ENCODE data around the gene SENP7. TPM values are rescaled to one million over a fixed set of nuclear protein-coding genes. Genes with fewer than 3 reads are reported as not detected.

SENP7 gene
- total and polyA plus RNA-seq, 3 experiments from 2014 or later, result 8.3 to 13.2 (median 11.1) TPM

DNA sequence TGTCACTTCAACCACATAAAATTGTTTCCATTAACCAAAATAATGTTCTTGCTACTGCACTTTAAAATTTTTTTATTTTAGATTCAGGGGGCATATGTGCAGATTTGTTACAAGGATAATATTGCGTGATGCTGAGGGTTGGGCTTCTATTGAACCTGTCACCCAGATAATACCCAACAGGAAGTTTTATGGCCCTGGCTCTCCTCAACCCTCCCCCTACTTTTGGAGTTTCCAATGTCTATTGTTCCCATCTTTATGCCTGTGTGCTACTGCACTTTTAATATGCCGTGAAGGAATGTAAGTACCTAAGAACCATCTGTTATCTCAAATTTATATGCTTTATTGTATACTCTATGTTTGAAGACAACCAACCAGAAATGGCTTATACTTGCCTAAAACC, 150.6 kb downstream of the SENP7 start:
- no peak overlapping the region for H3K4me3 Mint-ChIP-seq
- H3K36me3 Mint-ChIP-seq, result peaks cover 19 to 71% (median 34%) of the 10 kb centered on the region in 3 donors
- no peaks in the 10 kb centered on the region for H3K9me3 ChIP-seq (ENCODE audit: low read length)
- peaks cover 14% of the 10 kb centered on the region for H3K36me3 ChIP-seq (ENCODE audit: insufficient read depth, low read length)
- DNase-seq, result no peak
- H3K9me3 Mint-ChIP-seq, result peaks cover 0 to 6% (median 0%) of the 10 kb centered on the region in 5 donors
- H3K4me3 ChIP-seq (ENCODE audit: low read length), result no peak overlapping the region
- no peaks in the 10 kb centered on the region for H3K27me3 Mint-ChIP-seq
- no peak overlapping the region for H3K27ac Mint-ChIP-seq
- H3K27me3 ChIP-seq (ENCODE audit: insufficient read depth, low read length, poor library complexity, severe bottlenecking), result no peaks in the 10 kb centered on the region
- H3K4me1 ChIP-seq (ENCODE audit: insufficient read depth, low read length), result no peaks in the 10 kb centered on the region
- POLR2A ChIA-PET, result no interaction called here
- no peaks in the 10 kb centered on the region for H3K4me1 Mint-ChIP-seq
- H3K27ac ChIP-seq (ENCODE audit: low read depth, low read length), result no peak overlapping the region
- CTCF ChIA-PET, result no interaction called here

DNA sequence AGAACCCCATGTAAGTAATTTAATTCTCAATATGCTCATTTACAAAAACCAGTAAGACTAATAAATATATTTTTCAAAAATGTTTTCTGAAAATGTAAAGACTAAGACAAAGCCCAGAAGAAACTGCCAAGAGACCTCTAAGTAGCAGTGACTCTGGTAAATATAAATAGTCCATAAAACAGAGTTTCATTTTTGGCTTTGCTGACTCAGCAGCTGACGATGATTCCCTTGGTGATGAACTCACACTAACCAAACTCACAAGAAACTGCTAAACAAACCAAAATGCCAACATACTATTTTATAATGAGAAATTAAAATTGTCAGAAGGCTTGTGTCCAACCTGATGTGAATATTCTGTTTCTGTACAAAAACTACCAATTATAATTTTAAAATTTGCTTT, 161.2 kb downstream of the SENP7 start:
- H3K4me3 ChIP-seq (ENCODE audit: low read length), result no peak overlapping the region
- H3K4me3 Mint-ChIP-seq, result no peak overlapping the region
- no peaks in the 10 kb centered on the region for H3K4me1 Mint-ChIP-seq
- ChIA-PET POLR2A (no interaction called here), CTCF (no interaction called here)
- no peaks in the 10 kb centered on the region for H3K4me1 ChIP-seq (ENCODE audit: insufficient read depth, low read length)
- H3K27me3 Mint-ChIP-seq, result no peaks in the 10 kb centered on the region
- H3K9me3 Mint-ChIP-seq, result no peaks in the 10 kb centered on the region
- H3K9me3 ChIP-seq (ENCODE audit: low read length), result no peaks in the 10 kb centered on the region
- H3K27ac Mint-ChIP-seq, result peak overlapping the region in 1 of 8 donors; percentile 6
- peaks cover 6 to 42% (median 23%) of the 10 kb centered on the region in 3 donors for H3K36me3 Mint-ChIP-seq
- no peak for DNase-seq
- no peaks in the 10 kb centered on the region for H3K27me3 ChIP-seq (ENCODE audit: insufficient read depth, low read length, poor library complexity, severe bottlenecking)
- no peak overlapping the region for H3K27ac ChIP-seq (ENCODE audit: low read depth, low read length)
- no peaks in the 10 kb centered on the region for H3K36me3 ChIP-seq (ENCODE audit: insufficient read depth, low read length)

DNA sequence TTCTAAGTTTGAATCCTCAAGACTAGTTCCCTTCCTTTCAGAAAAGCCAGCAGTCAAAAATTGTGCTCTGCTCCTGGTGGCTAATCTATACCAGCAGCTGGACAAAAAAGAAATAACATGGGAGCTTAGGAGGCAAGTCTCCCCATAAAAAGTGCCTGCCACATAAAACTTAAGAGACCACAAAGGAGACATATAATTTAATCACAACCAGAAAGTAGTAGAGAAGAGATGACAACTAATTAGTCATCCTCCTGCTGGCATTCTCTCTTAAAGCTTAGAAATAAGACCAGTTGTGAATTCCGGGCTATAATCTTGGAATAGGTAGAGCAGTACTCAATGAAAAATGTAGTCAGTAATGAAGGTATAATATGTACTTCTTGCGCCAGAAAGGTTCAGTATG, 172.4 kb downstream of the SENP7 start:
- no peaks in the 10 kb centered on the region for H3K4me1 ChIP-seq (ENCODE audit: insufficient read depth, low read length)
- Mint-ChIP-seq H3K4me3 (no peak overlapping the region), H3K27me3 (no peaks in the 10 kb centered on the region), H3K27ac (no peak overlapping the region), H3K9me3 (no peaks in the 10 kb centered on the region), H3K4me1 (peaks cover 0 to 1% (median 0%) of the 10 kb centered on the region in 3 donors), H3K36me3 (peaks cover 16 to 77% (median 23%) of the 10 kb centered on the region in 3 donors)
- no peak for DNase-seq
- H3K36me3 ChIP-seq (ENCODE audit: insufficient read depth, low read length), result peaks cover 21% of the 10 kb centered on the region
- H3K4me3 ChIP-seq (ENCODE audit: low read length), result no peak overlapping the region
- H3K9me3 ChIP-seq (ENCODE audit: low read length), result no peaks in the 10 kb centered on the region
- ChIA-PET CTCF (no interaction called here), POLR2A (no interaction called here)
- H3K27me3 ChIP-seq (ENCODE audit: insufficient read depth, low read length, poor library complexity, severe bottlenecking), result no peaks in the 10 kb centered on the region
- no peak overlapping the region for H3K27ac ChIP-seq (ENCODE audit: low read depth, low read length)

DNA sequence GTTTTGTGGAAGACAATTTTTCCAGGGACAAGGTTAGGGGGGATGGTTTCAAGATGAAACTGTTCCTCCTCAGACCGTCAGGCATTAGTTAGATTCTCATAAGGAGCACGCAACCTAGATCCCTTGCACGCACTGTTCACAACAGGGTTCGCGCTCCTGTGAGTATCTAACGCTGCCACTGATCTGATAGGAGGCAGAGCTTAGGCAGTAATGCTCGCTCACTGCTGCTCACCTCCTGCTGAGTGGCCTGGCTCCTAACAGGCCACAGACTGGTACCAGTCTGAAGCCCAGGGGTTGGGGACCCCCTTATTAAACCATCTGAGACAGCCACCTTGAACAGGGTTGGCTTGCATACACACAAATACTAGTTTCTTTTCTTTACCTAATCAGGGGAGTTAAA, 179.1 kb downstream of the SENP7 start:
- no peaks in the 10 kb centered on the region for H3K9me3 ChIP-seq (ENCODE audit: low read length)
- no peaks in the 10 kb centered on the region for H3K27me3 ChIP-seq (ENCODE audit: insufficient read depth, low read length, poor library complexity, severe bottlenecking)
- no peaks in the 10 kb centered on the region for H3K9me3 Mint-ChIP-seq
- H3K27ac Mint-ChIP-seq, result no peak overlapping the region
- no peaks in the 10 kb centered on the region for H3K4me1 Mint-ChIP-seq
- peaks cover 8 to 68% (median 25%) of the 10 kb centered on the region in 3 donors for H3K36me3 Mint-ChIP-seq
- H3K4me1 ChIP-seq (ENCODE audit: insufficient read depth, low read length), result no peaks in the 10 kb centered on the region
- ChIA-PET POLR2A (no interaction called here), CTCF (no interaction called here)
- H3K27me3 Mint-ChIP-seq, result no peaks in the 10 kb centered on the region
- no peak for DNase-seq
- peaks cover 15% of the 10 kb centered on the region for H3K36me3 ChIP-seq (ENCODE audit: insufficient read depth, low read length)
- H3K4me3 Mint-ChIP-seq, result no peak overlapping the region
- no peak overlapping the region for H3K27ac ChIP-seq (ENCODE audit: low read depth, low read length)
- no peak overlapping the region for H3K4me3 ChIP-seq (ENCODE audit: low read length)

DNA sequence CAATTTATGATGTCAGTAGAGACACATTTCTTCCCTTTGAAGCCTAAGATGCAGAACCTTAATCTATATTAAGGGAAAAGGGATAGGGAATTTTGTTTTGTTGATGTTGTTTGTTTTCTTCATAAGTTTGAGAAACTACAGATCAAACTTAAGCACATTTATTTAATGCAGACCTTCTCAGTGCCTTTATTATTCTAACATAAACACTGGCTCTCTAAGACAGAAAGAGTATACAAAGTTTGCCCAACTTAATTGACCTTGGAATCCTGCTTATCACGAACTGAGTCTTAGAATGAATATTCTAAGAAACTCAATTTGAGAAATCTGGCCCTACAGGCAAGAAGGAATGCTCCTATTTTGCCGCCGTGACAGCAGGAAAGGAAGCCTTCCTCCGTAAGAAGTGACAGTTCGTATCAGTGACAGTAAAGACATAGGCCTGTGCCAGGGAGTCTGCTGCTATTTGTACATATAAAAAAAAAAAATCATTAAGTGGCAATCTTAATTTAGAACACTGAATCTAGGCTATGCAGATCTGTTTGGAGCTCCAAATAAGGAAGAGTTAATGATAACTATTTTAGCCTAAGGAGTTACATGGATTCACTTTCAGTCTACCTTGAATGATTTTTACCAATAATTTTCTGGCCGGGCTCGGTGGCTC, 183.9 kb downstream of the SENP7 start:
- H3K4me1 ChIP-seq (ENCODE audit: insufficient read depth, low read length), result no peaks in the 10 kb centered on the region
- peaks cover 15 to 58% (median 25%) of the 10 kb centered on the region in 3 donors for H3K36me3 Mint-ChIP-seq
- no peaks in the 10 kb centered on the region for H3K27me3 ChIP-seq (ENCODE audit: insufficient read depth, low read length, poor library complexity, severe bottlenecking)
- H3K36me3 ChIP-seq (ENCODE audit: insufficient read depth, low read length), result peaks cover 21% of the 10 kb centered on the region
- H3K4me1 Mint-ChIP-seq, result no peaks in the 10 kb centered on the region
- ChIA-PET CTCF (no interaction called here), POLR2A (no interaction called here)
- no peaks in the 10 kb centered on the region for H3K27me3 Mint-ChIP-seq
- no peak overlapping the region for H3K4me3 ChIP-seq (ENCODE audit: low read length)
- no peak overlapping the region for H3K27ac ChIP-seq (ENCODE audit: low read depth, low read length)
- no peak overlapping the region for H3K27ac Mint-ChIP-seq
- DNase-seq, result no peak
- peak overlapping the region in 1 of 7 donors; percentile 18 for H3K4me3 Mint-ChIP-seq
- no peaks in the 10 kb centered on the region for H3K9me3 Mint-ChIP-seq
- no peaks in the 10 kb centered on the region for H3K9me3 ChIP-seq (ENCODE audit: low read length)

DNA sequence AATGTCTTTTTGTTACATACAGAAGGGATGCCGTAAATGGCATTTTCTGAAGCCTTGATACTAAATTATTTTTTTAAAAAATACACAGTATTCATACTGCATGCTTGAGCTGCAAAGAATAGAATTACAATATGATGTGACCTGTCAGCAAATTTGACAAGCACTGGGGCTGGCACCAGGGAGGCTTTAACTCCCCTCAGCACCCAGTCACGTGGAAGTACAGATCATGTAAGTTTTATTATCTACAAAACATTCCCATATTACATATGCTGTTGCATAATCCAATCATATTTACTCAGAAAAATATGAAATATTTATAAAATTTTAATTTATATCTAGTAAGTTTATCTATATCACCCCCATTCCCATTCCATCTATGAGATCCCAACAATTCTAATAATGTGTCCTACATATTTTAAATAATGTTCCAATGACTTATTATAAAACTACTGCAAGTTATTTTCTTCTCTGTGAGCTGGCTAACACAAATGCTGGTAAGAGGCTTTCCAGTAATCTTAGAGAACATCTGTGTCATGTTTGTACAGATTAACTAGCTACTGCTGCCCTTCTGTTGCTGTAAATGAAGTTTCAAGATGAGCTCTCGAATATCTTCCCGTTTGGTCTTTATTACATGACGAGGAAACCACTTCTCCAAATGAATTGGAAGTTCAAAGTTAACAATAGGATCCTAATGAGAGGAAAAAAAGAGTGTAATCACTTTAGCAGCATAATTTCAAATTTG, 187.4 kb downstream of the SENP7 start:
- no peaks in the 10 kb centered on the region for H3K4me1 ChIP-seq (ENCODE audit: insufficient read depth, low read length)
- Mint-ChIP-seq H3K27me3 (no peaks in the 10 kb centered on the region), H3K4me3 (no peak overlapping the region), H3K9me3 (no peaks in the 10 kb centered on the region), H3K4me1 (no peaks in the 10 kb centered on the region), H3K36me3 (peaks cover 15 to 48% (median 25%) of the 10 kb centered on the region in 3 donors), H3K27ac (peak overlapping the region in 1 of 8 donors; percentile 47)
- H3K27ac ChIP-seq (ENCODE audit: low read depth, low read length), result no peak overlapping the region
- no peak overlapping the region for H3K4me3 ChIP-seq (ENCODE audit: low read length)
- H3K27me3 ChIP-seq (ENCODE audit: insufficient read depth, low read length, poor library complexity, severe bottlenecking), result no peaks in the 10 kb centered on the region
- CTCF ChIA-PET, result no interaction called here
- POLR2A ChIA-PET, result no interaction called here
- peaks cover 21% of the 10 kb centered on the region for H3K36me3 ChIP-seq (ENCODE audit: insufficient read depth, low read length)
- no peaks in the 10 kb centered on the region for H3K9me3 ChIP-seq (ENCODE audit: low read length)
- DNase-seq, result no peak

DNA sequence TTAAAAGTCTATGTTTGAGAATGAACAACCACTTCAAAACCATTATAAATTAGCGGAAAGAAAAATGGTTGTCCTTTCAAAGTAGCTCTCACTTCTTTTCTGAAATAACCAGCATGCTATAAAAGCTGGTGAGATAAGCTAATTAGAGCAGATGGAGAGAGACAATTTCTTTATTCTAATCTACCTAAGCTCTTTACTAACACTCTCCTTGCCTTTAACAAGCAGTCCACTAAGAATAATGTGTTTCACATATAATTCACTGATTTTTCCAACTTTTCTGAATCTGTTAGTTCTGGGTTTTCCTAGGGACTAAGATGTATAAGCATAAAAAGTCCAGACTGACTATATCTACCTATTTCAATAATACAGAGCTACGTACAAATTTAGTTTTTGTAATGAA, 192.5 kb downstream of the SENP7 start, which contains the start of gene IMPG2:
Gene IMPG2, minus strand, starts transcription at position 101 of the 400 bp plus-strand sequence. CDS start 203 bp downstream, outside the sequence.
- no peaks in the 10 kb centered on the region for H3K4me1 ChIP-seq (ENCODE audit: insufficient read depth, low read length)
- no peaks in the 10 kb centered on the region for H3K4me1 Mint-ChIP-seq
- peaks cover 0 to 12% (median 7%) of the 10 kb centered on the region in 3 donors for H3K36me3 Mint-ChIP-seq
- H3K4me3 ChIP-seq (ENCODE audit: low read length), result no peak within 1 kb of the TSS
- H3K27ac Mint-ChIP-seq, result peak within 1 kb of the TSS in 1 of 8 donors; percentile 6
- POLR2A ChIA-PET, result no interaction called here
- H3K9me3 Mint-ChIP-seq, result no peaks in the 10 kb centered on the region
- H3K27me3 Mint-ChIP-seq, result no peaks in the 10 kb centered on the region
- CTCF ChIA-PET, result no interaction called here
- no peak within 1 kb of the TSS for H3K27ac ChIP-seq (ENCODE audit: low read depth, low read length)
- H3K27me3 ChIP-seq (ENCODE audit: insufficient read depth, low read length, poor library complexity, severe bottlenecking), result no peaks in the 10 kb centered on the region
- no peak for DNase-seq
- no peaks in the 10 kb centered on the region for H3K9me3 ChIP-seq (ENCODE audit: low read length)
- H3K36me3 ChIP-seq (ENCODE audit: insufficient read depth, low read length), result no peaks in the 10 kb centered on the region
- no peak within 1 kb of the TSS for H3K4me3 Mint-ChIP-seq

DNA sequence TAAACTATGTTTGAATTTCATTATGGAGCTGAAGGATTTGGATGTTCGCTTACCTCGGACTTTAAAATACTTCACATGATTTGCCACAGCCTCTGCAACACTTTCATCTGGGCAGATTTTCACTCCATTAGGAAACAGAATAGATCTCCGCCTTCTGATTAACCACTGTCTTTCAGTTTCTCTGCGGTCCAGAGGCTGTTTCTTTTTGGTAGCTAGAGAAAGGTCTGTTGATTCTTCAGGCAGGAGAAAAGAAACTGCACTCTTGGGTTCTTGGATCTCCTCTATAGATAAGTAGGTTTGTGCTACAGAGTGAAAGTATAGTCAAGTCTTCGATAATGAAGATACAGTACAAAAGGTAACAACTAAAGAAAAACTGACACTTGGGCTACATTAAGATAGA, 193.5 kb downstream of the SENP7 start:
- Histone ChIP-seq H3K27me3 (ENCODE audit: insufficient read depth, low read length, poor library complexity, severe bottlenecking) (no peaks in the 10 kb centered on the region), H3K4me3 (ENCODE audit: low read length) (no peak overlapping the region), H3K27ac (ENCODE audit: low read depth, low read length) (no peak overlapping the region), H3K4me1 (ENCODE audit: insufficient read depth, low read length) (no peaks in the 10 kb centered on the region), H3K9me3 (ENCODE audit: low read length) (no peaks in the 10 kb centered on the region), H3K36me3 (ENCODE audit: insufficient read depth, low read length) (no peaks in the 10 kb centered on the region)
- POLR2A ChIA-PET, result no interaction called here
- CTCF ChIA-PET, result no interaction called here
- H3K27ac Mint-ChIP-seq, result no peak overlapping the region
- H3K4me3 Mint-ChIP-seq, result no peak overlapping the region
- H3K36me3 Mint-ChIP-seq, result peaks cover 0 to 7% (median 7%) of the 10 kb centered on the region in 3 donors
- H3K9me3 Mint-ChIP-seq, result no peaks in the 10 kb centered on the region
- no peaks in the 10 kb centered on the region for H3K27me3 Mint-ChIP-seq
- DNase-seq, result no peak
- H3K4me1 Mint-ChIP-seq, result no peaks in the 10 kb centered on the region

Data from CD8-positive, alpha-beta memory T cell (primary cell).